Vagina (tissue), 2 donors: Measurements from ENCODE around the gene LHFPL3. TPM values are rescaled to one million over a fixed set of nuclear protein-coding genes. Genes with fewer than 3 reads are reported as not detected.

Experiments used
- DNase-seq, 2 donors: peaks; one replicate each; pipeline ENCODE4 v3.0.0-alpha.2; 2017; ENCODE audit errors: extremely low spot score in 2 of 2
- H3K27ac ChIP-seq: fragments of 200-600 bp; sonication (generic); one replicate; pipeline ENCODE4 v1.5.1; 2019
- H3K27me3 ChIP-seq: fragments of 200-600 bp; sonication (generic); one replicate; pipeline ENCODE4 v1.5.1; 2019
- H3K36me3 ChIP-seq, 2 donors: fragments of 200-600 bp; sonication (generic); one replicate each; pipeline ENCODE4 v1.5.1; 2017 to 2019
- H3K4me1 ChIP-seq: fragments of 200-600 bp; sonication (generic); one replicate; pipeline ENCODE4 v1.5.1; 2019
- H3K4me3 ChIP-seq, 2 donors: fragments of 200-600 bp; sonication (generic); 1 replicate in 1 of 2; 2 replicates in 1 of 2; pipeline ENCODE4 v1.5.1; 2016 to 2019
- H3K9me3 ChIP-seq: fragments of 200-600 bp; sonication (generic); one replicate; pipeline ENCODE4 v1.5.1; 2019
- CTCF ChIP-seq, 3 experiments: fragments of 450-650 bp in 2 of 3; fragments of 200-600 bp in 1 of 3; sonication (generic) in 1 of 3; IDR thresholded peaks; one replicate each; pipeline ENCODE4 v1.5.1; 2017 to 2019; ENCODE audit warnings: antibody characterized with exemption in 3 of 3, mild to moderate bottlenecking in 2 of 3, moderate library complexity in 2 of 3
- POLR2A ChIP-seq, 2 donors: fragments of 450-650 bp; IDR thresholded peaks; one replicate each; pipeline ENCODE4 v1.6.1; 2017; ENCODE audit warnings: antibody characterized with exemption in 2 of 2, mild to moderate bottlenecking in 2 of 2, moderate library complexity in 2 of 2
- POLR2AphosphoS5 ChIP-seq, 2 donors: sonication (generic); formaldehyde crosslinking; IDR thresholded peaks; one replicate each; pipeline ENCODE4 v1.9.0; 2017; ENCODE audit warnings: antibody characterized with exemption in 2 of 2, mild to moderate bottlenecking in 2 of 2, low read depth in 1 of 2; ENCODE audit not compliant: insufficient read depth in 1 of 2
- intact Hi-C: fragments of 100-400 bp; cut with DNase I; formaldehyde crosslinking; loops from one replicate; pipeline ENCODE4 v1.15.1; 2023
- total RNA-seq: library from RNA; depleted of rRNA; stranded (reverse); fragments of >200 nt; gene quantifications from one replicate; pipeline ENCODE4 v1.2.3, GENCODE V29; 2016

LHFPL3 gene
- total RNA-seq, 1 donor from 2014 or later = not detected

GRCh38 chr7:104775531-104775930 lies 447.1 kb downstream of the LHFPL3 start:
- H3K4me3 ChIP-seq = no peak overlapping the region
- intact Hi-C loops = no loop called here
- no peaks in the 10 kb centered on the region for H3K9me3 ChIP-seq
- no peak for DNase-seq
- no peaks in the 10 kb centered on the region for H3K27me3 ChIP-seq
- TF ChIP-seq POLR2AphosphoS5 (IDR thresholded peaks at IDR 0.05; ENCODE audit: insufficient read depth in 1 of 2, low read depth in 1 of 2) = no peak
- no peaks in the 10 kb centered on the region for H3K36me3 ChIP-seq
- no peak overlapping the region for H3K27ac ChIP-seq
- no peaks in the 10 kb centered on the region for H3K4me1 ChIP-seq

- intact Hi-C loops = no loop called here
- no peaks in the 10 kb centered on the region for H3K9me3 ChIP-seq
- no peaks in the 10 kb centered on the region for H3K27me3 ChIP-seq
- no peak overlapping the region for H3K27ac ChIP-seq
- TF ChIP-seq POLR2AphosphoS5 (IDR thresholded peaks at IDR 0.05; ENCODE audit: insufficient read depth in 1 of 2, low read depth in 1 of 2) = no peak
- TF ChIP-seq POLR2A (IDR thresholded peaks at IDR 0.05) = no peak
- no peak for TF ChIP-seq CTCF (IDR thresholded peaks at IDR 0.05)
- DNase-seq = no peak
- H3K4me1 ChIP-seq = no peaks in the 10 kb centered on the region
- H3K36me3 ChIP-seq = no peaks in the 10 kb centered on the region
- no peak overlapping the region for H3K4me3 ChIP-seq
Observed at GRCh38 chr7:104777301-104777800, 448.9 kb downstream of the LHFPL3 start.

GRCh38 chr7:104779888-104780287 lies 451.5 kb downstream of the LHFPL3 start:
- no peak for TF ChIP-seq POLR2A (IDR thresholded peaks at IDR 0.05)
- no peak for TF ChIP-seq POLR2AphosphoS5 (IDR thresholded peaks at IDR 0.05; ENCODE audit: insufficient read depth in 1 of 2, low read depth in 1 of 2)
- no peak for TF ChIP-seq CTCF (IDR thresholded peaks at IDR 0.05)
- no peak for DNase-seq
- intact Hi-C loops = no loop called here
- Histone ChIP-seq H3K4me1 (no peaks in the 10 kb centered on the region), H3K36me3 (no peaks in the 10 kb centered on the region), H3K9me3 (no peaks in the 10 kb centered on the region), H3K4me3 (no peak overlapping the region), H3K27ac (no peak overlapping the region), H3K27me3 (no peaks in the 10 kb centered on the region)

- no peak for DNase-seq
- Histone ChIP-seq H3K27ac (no peak overlapping the region), H3K9me3 (no peaks in the 10 kb centered on the region), H3K27me3 (no peaks in the 10 kb centered on the region), H3K4me3 (no peak overlapping the region), H3K36me3 (no peaks in the 10 kb centered on the region), H3K4me1 (no peaks in the 10 kb centered on the region)
- intact Hi-C loops = no loop called here
- TF ChIP-seq POLR2AphosphoS5 (IDR thresholded peaks at IDR 0.05; ENCODE audit: insufficient read depth in 1 of 2, low read depth in 1 of 2) (no peak), CTCF (IDR thresholded peaks at IDR 0.05) (no peak), POLR2A (IDR thresholded peaks at IDR 0.05) (no peak)
Observed at GRCh38 chr7:104784686-104785085, 456.3 kb downstream of the LHFPL3 start.

- no peak for TF ChIP-seq POLR2A (IDR thresholded peaks at IDR 0.05)
- no peak for TF ChIP-seq CTCF (IDR thresholded peaks at IDR 0.05)
- TF ChIP-seq POLR2AphosphoS5 (IDR thresholded peaks at IDR 0.05; ENCODE audit: insufficient read depth in 1 of 2, low read depth in 1 of 2) = no peak
- DNase-seq = no peak
- no peaks in the 10 kb centered on the region for H3K4me1 ChIP-seq
- H3K4me3 ChIP-seq = no peak overlapping the region
- no peaks in the 10 kb centered on the region for H3K9me3 ChIP-seq
- H3K36me3 ChIP-seq = no peaks in the 10 kb centered on the region
- intact Hi-C loops = no loop called here
- no peaks in the 10 kb centered on the region for H3K27me3 ChIP-seq
- no peak overlapping the region for H3K27ac ChIP-seq
Observed at GRCh38 chr7:104789780-104790179, 461.4 kb downstream of the LHFPL3 start.
